Measurements from ENCODE around the gene CHAF1A. TPM values are rescaled to one million over a fixed set of nuclear protein-coding genes. Genes with fewer than 3 reads are reported as not detected.

The CHAF1A gene
- total and polyA plus RNA-seq, 12 donors, result 4.2 to 8.7 (median 5.8) TPM

DNA sequence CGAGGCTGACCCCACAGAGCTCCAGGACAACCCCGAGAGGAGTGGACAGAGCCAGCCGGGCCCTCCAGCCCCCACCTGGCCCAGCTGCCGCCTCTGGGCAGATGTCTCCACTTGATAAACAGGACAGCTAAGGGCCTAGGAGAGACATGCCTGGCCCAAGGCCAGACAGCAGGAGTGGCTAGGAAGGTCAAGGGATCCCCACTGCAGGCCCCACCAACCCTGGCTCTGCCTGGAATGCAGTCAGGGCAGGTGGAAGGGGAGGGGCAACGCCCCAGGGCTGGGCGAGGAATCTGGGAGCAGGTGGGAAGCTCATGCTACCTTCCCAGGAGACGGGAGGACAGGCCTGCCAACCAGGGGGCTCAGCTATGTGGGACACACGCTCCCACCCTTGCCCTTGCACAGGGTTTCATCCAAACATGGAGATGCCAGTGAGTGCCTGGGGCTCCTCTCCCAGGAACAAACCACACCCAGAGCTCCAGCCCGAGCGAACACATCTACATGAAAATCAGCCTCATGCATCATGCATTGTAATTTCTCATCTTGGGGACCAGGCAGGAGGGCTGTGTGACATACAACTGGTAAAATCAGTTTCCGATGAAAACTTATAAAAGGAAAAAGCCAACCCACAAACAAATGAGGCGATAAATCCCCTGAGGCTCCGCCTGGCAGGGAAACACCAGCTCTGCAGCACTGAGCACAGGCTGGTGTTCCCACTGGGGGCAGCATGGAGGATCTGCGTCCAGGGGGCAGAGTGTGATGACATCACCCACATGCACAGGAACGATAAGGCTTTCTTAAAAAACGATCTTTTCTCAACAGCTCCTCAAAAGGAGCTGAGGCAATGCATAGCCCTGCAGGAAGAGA lies 27.0 kb upstream of the CHAF1A start:
- Histone ChIP-seq H3K27ac (peak overlapping the region; percentile 26 to 96 (median 81)), H3K9me3 (no peaks in the 10 kb centered on the region), H3K27me3 (no peaks in the 10 kb centered on the region), H3K4me1 (peaks cover 60 to 96% (median 93%) of the 10 kb centered on the region in 9 donors), H3K36me3 (peaks cover 0 to 12% (median 0%) of the 10 kb centered on the region in 9 donors), H3K4me3 (no peak overlapping the region)
- ATAC-seq (peak in 2 of 8 donors; percentile 1 to 2), DNase-seq (no peak)
- TF ChIP-seq, protein P1, sequence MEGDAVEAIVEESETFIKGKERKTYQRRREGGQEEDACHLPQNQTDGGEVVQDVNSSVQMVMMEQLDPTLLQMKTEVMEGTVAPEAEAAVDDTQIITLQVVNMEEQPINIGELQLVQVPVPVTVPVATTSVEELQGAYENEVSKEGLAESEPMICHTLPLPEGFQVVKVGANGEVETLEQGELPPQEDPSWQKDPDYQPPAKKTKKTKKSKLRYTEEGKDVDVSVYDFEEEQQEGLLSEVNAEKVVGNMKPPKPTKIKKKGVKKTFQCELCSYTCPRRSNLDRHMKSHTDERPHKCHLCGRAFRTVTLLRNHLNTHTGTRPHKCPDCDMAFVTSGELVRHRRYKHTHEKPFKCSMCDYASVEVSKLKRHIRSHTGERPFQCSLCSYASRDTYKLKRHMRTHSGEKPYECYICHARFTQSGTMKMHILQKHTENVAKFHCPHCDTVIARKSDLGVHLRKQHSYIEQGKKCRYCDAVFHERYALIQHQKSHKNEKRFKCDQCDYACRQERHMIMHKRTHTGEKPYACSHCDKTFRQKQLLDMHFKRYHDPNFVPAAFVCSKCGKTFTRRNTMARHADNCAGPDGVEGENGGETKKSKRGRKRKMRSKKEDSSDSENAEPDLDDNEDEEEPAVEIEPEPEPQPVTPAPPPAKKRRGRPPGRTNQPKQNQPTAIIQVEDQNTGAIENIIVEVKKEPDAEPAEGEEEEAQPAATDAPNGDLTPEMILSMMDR (IDR thresholded peaks at IDR 0.05), result peak in 3 of 9 donors; percentile 21 to 36 (median 32)
- 43 to 56% methylated on average over 16 of the region's 16 CpGs for WGBS, 2 donors
- intact Hi-C loops (cut with DNase I), result loop anchor here in 2 of 10 donors (2.0 kb wide), 2 partner anchors 19 to 25 kb away; partner anchors contain the start of gene SH3GL1 (in 1 of the 2)

GRCh38 chr19:4376028-4376670 lies 26.3 kb upstream of the CHAF1A start:
- Histone ChIP-seq H3K4me3 (no peak overlapping the region), H3K27me3 (no peaks in the 10 kb centered on the region), H3K9me3 (no peaks in the 10 kb centered on the region), H3K4me1 (peaks cover 62 to 93% (median 90%) of the 10 kb centered on the region in 9 donors), H3K27ac (peak overlapping the region in 6 of 10 donors; percentile 80 to 96 (median 87)), H3K36me3 (peaks cover 0 to 12% (median 0%) of the 10 kb centered on the region in 9 donors)
- DNase-seq (no peak), ATAC-seq (no peak)
- whole genome bisulfite sequencing, 2 donors, result 77 to 79% methylated on average over 16 of the region's 16 CpGs
- intact Hi-C loops (cut with DNase I), result no loop called here
- TF ChIP-seq, protein P1 (IDR thresholded peaks at IDR 0.05), result no peak

GRCh38 chr19:4376671-4376990 lies 25.8 kb upstream of the CHAF1A start:
- no peak for DNase-seq
- Histone ChIP-seq H3K4me3 (no peak overlapping the region), H3K36me3 (peaks cover 0 to 12% (median 0%) of the 10 kb centered on the region in 9 donors), H3K4me1 (peaks cover 62 to 88% (median 85%) of the 10 kb centered on the region in 9 donors), H3K27me3 (no peaks in the 10 kb centered on the region), H3K27ac (peak overlapping the region in 1 of 10 donors; percentile 87), H3K9me3 (no peaks in the 10 kb centered on the region)
- no peak for ATAC-seq
- intact Hi-C loops (cut with DNase I), result no loop called here
- TF ChIP-seq, protein P1 (IDR thresholded peaks at IDR 0.05), result no peak
- WGBS, 2 donors, result 69 to 70% methylated on average over 10 of the region's 10 CpGs

DNA sequence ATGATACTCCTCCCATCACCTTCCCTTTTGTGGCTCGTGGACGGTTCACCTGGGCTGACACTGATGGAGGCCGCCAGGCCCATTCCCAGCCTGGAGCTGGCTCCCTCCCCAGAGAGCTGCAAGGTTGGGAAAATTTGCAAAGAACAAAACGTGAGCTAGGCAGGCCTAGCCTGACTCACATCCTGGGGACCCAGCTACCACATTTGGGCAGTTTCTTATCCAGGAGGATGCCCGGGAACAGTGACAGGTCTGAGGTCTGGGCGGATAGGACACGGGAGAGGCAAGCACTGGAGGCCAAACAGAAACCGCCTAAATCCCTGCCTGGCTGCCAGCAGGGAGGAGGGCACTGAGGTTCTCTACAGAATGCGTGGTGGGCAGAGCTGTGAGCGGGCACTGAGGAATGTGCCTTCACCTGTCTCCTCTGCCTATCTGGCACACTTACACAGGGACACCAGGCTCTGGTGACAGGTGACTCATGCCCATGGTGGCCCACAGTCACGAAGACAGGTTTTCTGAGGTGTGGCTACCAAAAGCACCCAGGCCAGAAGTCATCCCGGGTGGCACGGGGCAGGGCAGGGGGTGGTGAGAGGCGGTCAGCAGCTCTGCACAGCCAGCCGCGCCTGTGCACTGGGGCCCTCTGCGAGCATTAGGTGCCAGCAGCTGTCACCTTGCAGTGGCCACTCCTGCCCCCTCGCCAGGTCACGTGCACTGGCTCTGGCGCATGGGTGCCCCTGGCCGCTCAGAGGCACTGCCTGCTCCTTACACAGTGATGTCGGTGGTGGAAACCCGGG lies 25.3 kb upstream of the CHAF1A start:
- Histone ChIP-seq H3K4me3 (no peak overlapping the region), H3K9me3 (no peaks in the 10 kb centered on the region), H3K4me1 (peaks cover 62 to 83% (median 81%) of the 10 kb centered on the region in 9 donors), H3K27me3 (no peaks in the 10 kb centered on the region), H3K36me3 (peaks cover 0 to 9% (median 0%) of the 10 kb centered on the region in 9 donors), H3K27ac (peak overlapping the region in 1 of 10 donors; percentile 87)
- ATAC-seq (no peak), DNase-seq (no peak)
- intact Hi-C loops (cut with DNase I), result no loop called here
- WGBS, 2 donors, result 83 to 85% methylated on average over 23 of the region's 23 CpGs
- TF ChIP-seq, protein P1 (IDR thresholded peaks at IDR 0.05), result no peak

Data from heart right ventricle (tissue), 16 donors.